H9 (cell line): ENCODE measurements around the gene LPCAT3. TPM values are rescaled to one million over a fixed set of nuclear protein-coding genes. Genes with fewer than 3 reads are reported as not detected.

ENCODE experiments used
- DNase-seq: peaks from one replicate; pipeline ENCODE4 v3.0.0-alpha.2; 2017
- H2AFZ ChIP-seq: one replicate; pipeline ENCODE4 v1.6.1; 2013; ENCODE audit warnings: mild to moderate bottlenecking, low read length, control low read depth, moderate library complexity
- H2AK5ac ChIP-seq: 2 replicates; pipeline ENCODE4 v1.6.1; 2013; ENCODE audit warnings: low read length, control low read depth, mixed read lengths; ENCODE audit not compliant: insufficient read length
- H2BK120ac ChIP-seq: one replicate; pipeline ENCODE4 v1.6.1; 2013; ENCODE audit warnings: low read depth, mild to moderate bottlenecking, low read length, control low read depth, inconsistent platforms; ENCODE audit not compliant: poor library complexity, severe bottlenecking
- H2BK12ac ChIP-seq: 2 replicates; pipeline ENCODE4 v1.6.1; 2013; ENCODE audit warnings: low read length, control low read depth, mixed read lengths, low read depth; ENCODE audit not compliant: insufficient read length
- H2BK15ac ChIP-seq: 2 replicates; pipeline ENCODE4 v1.6.1; 2013; ENCODE audit warnings: low read depth, low read length, control low read depth
- H2BK20ac ChIP-seq: one replicate; pipeline ENCODE4 v1.6.1; 2013; ENCODE audit warnings: low read depth, mild to moderate bottlenecking, low read length, control low read depth, inconsistent platforms; ENCODE audit not compliant: poor library complexity, severe bottlenecking
- H2BK5ac ChIP-seq: 2 replicates; pipeline ENCODE4 v1.6.1; 2013; ENCODE audit warnings: low read length, control low read depth, mixed read lengths; ENCODE audit not compliant: insufficient read length
- H3K14ac ChIP-seq: 2 replicates; pipeline ENCODE4 v1.6.1; 2013; ENCODE audit warnings: low read length, control low read depth; ENCODE audit not compliant: insufficient read depth
- H3K18ac ChIP-seq: 2 replicates; pipeline ENCODE4 v1.6.1; 2013; ENCODE audit warnings: low read depth, mild to moderate bottlenecking, mixed read lengths, low read length, control low read depth; ENCODE audit not compliant: insufficient read length
- H3K23ac ChIP-seq: 2 replicates; pipeline ENCODE4 v1.6.1; 2013; ENCODE audit warnings: low read length, control low read depth, mixed read lengths, low read depth; ENCODE audit not compliant: insufficient read length
- H3K23me2 ChIP-seq: 2 replicates; pipeline ENCODE4 v1.6.1; 2013; ENCODE audit warnings: low read depth, mild to moderate bottlenecking, mixed read lengths, low read length, control low read depth; ENCODE audit not compliant: insufficient read length, poor library complexity, severe bottlenecking
- H3K27ac ChIP-seq: 2 replicates; pipeline ENCODE4 v1.5.1; 2013; ENCODE audit warnings: low read length, control low read depth, mixed read lengths, low read depth; ENCODE audit not compliant: insufficient read length
- H3K27me3 ChIP-seq: 2 replicates; pipeline ENCODE4 v1.6.1; 2013; ENCODE audit warnings: low read length, control low read depth, inconsistent platforms; ENCODE audit not compliant: insufficient read depth
- H3K4ac ChIP-seq: 2 replicates; pipeline ENCODE4 v1.6.1; 2013; ENCODE audit warnings: low read depth, mild to moderate bottlenecking, control low read depth, inconsistent platforms, low read length, moderate library complexity
- H3K4me1 ChIP-seq: 2 replicates; pipeline ENCODE4 v1.6.1; 2013; ENCODE audit warnings: low read length, control low read depth, inconsistent platforms; ENCODE audit not compliant: insufficient read depth
- H3K4me2 ChIP-seq: 2 replicates; pipeline ENCODE4 v1.6.1; 2013; ENCODE audit warnings: low read length, control low read depth, mixed read lengths; ENCODE audit not compliant: insufficient read length, insufficient read depth
- H3K56ac ChIP-seq: 2 replicates; pipeline ENCODE4 v1.6.1; 2013; ENCODE audit warnings: low read depth, mild to moderate bottlenecking, mixed read lengths, low read length, control low read depth; ENCODE audit not compliant: insufficient read length
- H3K79me1 ChIP-seq: 2 replicates; pipeline ENCODE4 v1.6.1; 2013; ENCODE audit warnings: low read depth, mild to moderate bottlenecking, moderate library complexity, low read length, control low read depth, inconsistent platforms; ENCODE audit not compliant: insufficient read depth, poor library complexity, severe bottlenecking
- H3K79me2 ChIP-seq: 2 replicates; pipeline ENCODE4 v1.6.1; 2013; ENCODE audit warnings: low read length, control low read depth, inconsistent platforms; ENCODE audit not compliant: insufficient read depth
- H3K9ac ChIP-seq: 2 replicates; pipeline ENCODE4 v1.6.1; 2013; ENCODE audit warnings: low read length, control low read depth, mixed read lengths; ENCODE audit not compliant: insufficient read length; ENCODE audit errors: extremely low read depth
- H3K9me3 ChIP-seq: one replicate; pipeline ENCODE4 v1.6.1; 2013; ENCODE audit warnings: low read depth, low read length, inconsistent platforms; ENCODE audit not compliant: control insufficient read depth
- H3T11ph ChIP-seq: one replicate; pipeline ENCODE4 v1.6.1; 2013; ENCODE audit warnings: mild to moderate bottlenecking, low read length, control low read depth, inconsistent platforms
- H4K20me1 ChIP-seq: one replicate; pipeline ENCODE4 v1.6.1; 2013; ENCODE audit not compliant: control insufficient read depth, insufficient read length, insufficient read depth
- H4K5ac ChIP-seq: 2 replicates; pipeline ENCODE4 v1.6.1; 2013; ENCODE audit warnings: low read depth, mild to moderate bottlenecking, mixed read lengths, low read length, control low read depth; ENCODE audit not compliant: insufficient read length
- H4K8ac ChIP-seq: replicated peaks from 2 replicates; pipeline ENCODE4 v1.6.1; 2013; ENCODE audit warnings: low read length, control low read depth, mixed read lengths, low read depth; ENCODE audit not compliant: insufficient read length
- H4K91ac ChIP-seq: 2 replicates; pipeline ENCODE4 v1.6.1; 2013; ENCODE audit warnings: low read depth, mild to moderate bottlenecking, moderate library complexity, mixed read lengths, low read length, control low read depth; ENCODE audit not compliant: insufficient read length
- H3K27ac Mint-ChIP-seq, 3 experiments: 2 replicates in 2 of 3; 3 replicates in 1 of 3; pipeline ENCODE4 v1.8.0; 2020 to 2021; ENCODE audit warnings: mixed read lengths in 3 of 3, mild to moderate bottlenecking in 1 of 3, moderate library complexity in 1 of 3
- H3K27me3 Mint-ChIP-seq: 2 replicates; pipeline ENCODE4 v1.8.0; 2021; ENCODE audit warnings: low read depth, mild to moderate bottlenecking, moderate library complexity, mixed read lengths
- H3K36me3 Mint-ChIP-seq, 3 experiments: 2 replicates in 2 of 3; 3 replicates in 1 of 3; pipeline ENCODE4 v1.8.0; 2020 to 2021; ENCODE audit warnings: low read depth in 3 of 3, mixed read lengths in 3 of 3; ENCODE audit not compliant: insufficient read depth in 1 of 3
- H3K4me1 Mint-ChIP-seq, 2 experiments: 2 replicates each; pipeline ENCODE4 v1.8.0; 2020; ENCODE audit warnings: mixed read lengths in 2 of 2
- H3K4me3 Mint-ChIP-seq, 2 experiments: 2 replicates in 1 of 2; 3 replicates in 1 of 2; pipeline ENCODE4 v1.8.0; 2020 to 2021; ENCODE audit warnings: mild to moderate bottlenecking in 2 of 2, mixed read lengths in 2 of 2, moderate library complexity in 1 of 2
- H3K9me3 Mint-ChIP-seq, 2 experiments: 2 replicates in 1 of 2; 3 replicates in 1 of 2; pipeline ENCODE4 v1.8.0; 2020; ENCODE audit warnings: mild to moderate bottlenecking in 2 of 2, mixed read lengths in 2 of 2, moderate library complexity in 1 of 2
- WGBS: extraction: QIAGEN DNeasy Blood & Tissue Kit; methylation state at CpG from one replicate; pipeline ENCODE4 v1.1.7; 2013; ENCODE audit warnings: missing lambda C conversion rate, low lambda C conversion rate, mixed read lengths; ENCODE audit not compliant: insufficient read length; ENCODE audit errors: extremely low coverage; 5-methylcytosine and 5-hydroxymethylcytosine counted together
- total RNA-seq: library from RNA; stranded (reverse); gene quantifications from 2 replicates; pipeline ENCODE4 v1.2.1, GENCODE V29; 2021
- TF ChIP-seq, protein P1 (sequence below): fragments of 200-600 bp; sonication (generic); conservative IDR thresholded peaks from 3 replicates; pipeline ENCODE4 v1.8.0; 2021; ENCODE audit warnings: antibody characterized with exemption, mild to moderate bottlenecking

LPCAT3 gene
- total RNA-seq, 1 experiment from 2014 or later, result 47.7 TPM

DNA sequence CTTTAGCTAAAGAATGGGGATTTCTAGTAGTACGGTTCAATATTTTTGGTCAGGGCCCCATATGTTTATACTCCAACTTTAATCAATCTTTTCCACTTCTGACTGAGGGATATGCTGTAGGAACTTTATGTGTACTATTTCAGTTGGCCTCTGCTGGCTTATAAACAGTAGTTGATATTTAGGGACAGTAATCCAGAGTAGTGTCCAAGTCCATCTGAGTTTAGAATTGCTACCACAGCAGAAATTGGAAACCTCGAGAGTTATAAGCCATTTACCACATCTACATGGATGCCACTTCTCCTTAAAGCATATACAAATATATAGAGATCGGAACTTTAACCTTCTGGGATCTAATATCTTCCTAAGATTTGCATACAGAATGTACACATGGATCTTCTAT is 11.6 kb downstream of the LPCAT3 start:
- Histone ChIP-seq H4K91ac (no peak overlapping the region), H3K23ac (no peak overlapping the region), H3K4me1 (no peaks in the 10 kb centered on the region), H3K27ac (no peak overlapping the region), H3K79me1 (peaks cover 4% of the 10 kb centered on the region), H2BK5ac (no peak overlapping the region), H3K9ac (no peak overlapping the region), H3K79me2 (no peaks in the 10 kb centered on the region), H3K4ac (no peak overlapping the region), H3K18ac (no peak overlapping the region), H2AFZ (no peak overlapping the region), H2BK20ac (no peak overlapping the region), H4K20me1 (no peaks in the 10 kb centered on the region), H2BK120ac (no peak overlapping the region), H2BK12ac (no peak overlapping the region), H3K4me2 (no peak overlapping the region), H3K27me3 (no peaks in the 10 kb centered on the region), H3K14ac (no peak overlapping the region), H4K5ac (no peak overlapping the region), H3K56ac (no peak overlapping the region), H2AK5ac (no peak overlapping the region), H3K23me2 (no peaks in the 10 kb centered on the region), H4K8ac (no peak overlapping the region), H3K9me3 (no peaks in the 10 kb centered on the region), H3T11ph (no peak overlapping the region), H2BK15ac (no peak overlapping the region)
- Mint-ChIP-seq H3K4me3 (no peak overlapping the region), H3K4me1 (no peaks in the 10 kb centered on the region), H3K27me3 (no peaks in the 10 kb centered on the region), H3K27ac (no peak overlapping the region), H3K36me3 (peaks cover under 1 to 8% (median 5%) of the 10 kb centered on the region in 3 experiments; a peak in 3 of 7 replicates), H3K9me3 (no peaks in the 10 kb centered on the region)
- TF ChIP-seq, protein P1, sequence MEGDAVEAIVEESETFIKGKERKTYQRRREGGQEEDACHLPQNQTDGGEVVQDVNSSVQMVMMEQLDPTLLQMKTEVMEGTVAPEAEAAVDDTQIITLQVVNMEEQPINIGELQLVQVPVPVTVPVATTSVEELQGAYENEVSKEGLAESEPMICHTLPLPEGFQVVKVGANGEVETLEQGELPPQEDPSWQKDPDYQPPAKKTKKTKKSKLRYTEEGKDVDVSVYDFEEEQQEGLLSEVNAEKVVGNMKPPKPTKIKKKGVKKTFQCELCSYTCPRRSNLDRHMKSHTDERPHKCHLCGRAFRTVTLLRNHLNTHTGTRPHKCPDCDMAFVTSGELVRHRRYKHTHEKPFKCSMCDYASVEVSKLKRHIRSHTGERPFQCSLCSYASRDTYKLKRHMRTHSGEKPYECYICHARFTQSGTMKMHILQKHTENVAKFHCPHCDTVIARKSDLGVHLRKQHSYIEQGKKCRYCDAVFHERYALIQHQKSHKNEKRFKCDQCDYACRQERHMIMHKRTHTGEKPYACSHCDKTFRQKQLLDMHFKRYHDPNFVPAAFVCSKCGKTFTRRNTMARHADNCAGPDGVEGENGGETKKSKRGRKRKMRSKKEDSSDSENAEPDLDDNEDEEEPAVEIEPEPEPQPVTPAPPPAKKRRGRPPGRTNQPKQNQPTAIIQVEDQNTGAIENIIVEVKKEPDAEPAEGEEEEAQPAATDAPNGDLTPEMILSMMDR, result no peak
- DNase-seq, result no peak
- no CpG with 5 or more reads among the region's 3 CpGs for WGBS
